Liver (tissue), 3 donors: ENCODE results near the gene TET3.

Experiments used
- CTCF ChIP-seq: fragments of 150-350 bp; IDR thresholded peaks from 2 replicates; pipeline ENCODE4 v1.5.1; 2017; ENCODE audit warnings: improper control_type of control experiment, low read depth, low read length; ENCODE audit not compliant: missing input control
- EGR1 ChIP-seq, 2 donors: IDR thresholded peaks; 2 replicates each; pipeline ENCODE4 v1.6.1; 2016 to 2018; ENCODE audit warnings: antibody characterized with exemption in 2 of 2, low read depth in 2 of 2
- JUND ChIP-seq, 2 donors: IDR thresholded peaks; 2 replicates each; pipeline ENCODE4 v1.6.1; 2016; ENCODE audit warnings: antibody characterized with exemption in 2 of 2
- MAX ChIP-seq: IDR thresholded peaks from 2 replicates; pipeline ENCODE4 v1.6.1; 2016; ENCODE audit warnings: antibody characterized with exemption
- REST ChIP-seq: IDR thresholded peaks from 2 replicates; pipeline ENCODE4 v1.6.1; 2016; ENCODE audit warnings: antibody characterized with exemption, mild to moderate bottlenecking
- SP1 ChIP-seq: IDR thresholded peaks from 2 replicates; pipeline ENCODE4 v1.6.1; 2018; ENCODE audit warnings: antibody characterized with exemption, mild to moderate bottlenecking
- YY1 ChIP-seq: IDR thresholded peaks from 2 replicates; pipeline ENCODE4 v1.6.1; 2016; ENCODE audit warnings: antibody characterized with exemption, mild to moderate bottlenecking
- donor health status: healthy.
- donor health status: healthy.

- TF ChIP-seq YY1 (no peak), CTCF (no peak), EGR1 (IDR thresholded peaks at IDR 0.05; ENCODE audit: low read depth in 2 of 2) (no peak), SP1 (no peak), REST (no peak), MAX (no peak), JUND (IDR thresholded peaks at IDR 0.05) (no peak)
Measured at GRCh38 chr2:73956218-73956865, 28.4 kb upstream of the TET3 start.
